H9 (cell line): ENCODE data around the gene COG4. TPM values are rescaled to one million over a fixed set of nuclear protein-coding genes. Genes with fewer than 3 reads are reported as not detected.

Experiments
- DNase-seq: peaks from one replicate; pipeline ENCODE4 v3.0.0-alpha.2; 2017
- H2AFZ ChIP-seq: one replicate; pipeline ENCODE4 v1.6.1; 2013; ENCODE audit warnings: mild to moderate bottlenecking, low read length, control low read depth, moderate library complexity
- H2AK5ac ChIP-seq: 2 replicates; pipeline ENCODE4 v1.6.1; 2013; ENCODE audit warnings: low read length, control low read depth, mixed read lengths; ENCODE audit not compliant: insufficient read length
- H2BK120ac ChIP-seq: one replicate; pipeline ENCODE4 v1.6.1; 2013; ENCODE audit warnings: low read depth, mild to moderate bottlenecking, low read length, control low read depth, inconsistent platforms; ENCODE audit not compliant: poor library complexity, severe bottlenecking
- H2BK12ac ChIP-seq: 2 replicates; pipeline ENCODE4 v1.6.1; 2013; ENCODE audit warnings: low read length, control low read depth, mixed read lengths, low read depth; ENCODE audit not compliant: insufficient read length
- H2BK15ac ChIP-seq: 2 replicates; pipeline ENCODE4 v1.6.1; 2013; ENCODE audit warnings: low read depth, low read length, control low read depth
- H2BK20ac ChIP-seq: one replicate; pipeline ENCODE4 v1.6.1; 2013; ENCODE audit warnings: low read depth, mild to moderate bottlenecking, low read length, control low read depth, inconsistent platforms; ENCODE audit not compliant: poor library complexity, severe bottlenecking
- H2BK5ac ChIP-seq: 2 replicates; pipeline ENCODE4 v1.6.1; 2013; ENCODE audit warnings: low read length, control low read depth, mixed read lengths; ENCODE audit not compliant: insufficient read length
- H3K14ac ChIP-seq: 2 replicates; pipeline ENCODE4 v1.6.1; 2013; ENCODE audit warnings: low read length, control low read depth; ENCODE audit not compliant: insufficient read depth
- H3K18ac ChIP-seq: 2 replicates; pipeline ENCODE4 v1.6.1; 2013; ENCODE audit warnings: low read depth, mild to moderate bottlenecking, mixed read lengths, low read length, control low read depth; ENCODE audit not compliant: insufficient read length
- H3K23ac ChIP-seq: 2 replicates; pipeline ENCODE4 v1.6.1; 2013; ENCODE audit warnings: low read length, control low read depth, mixed read lengths, low read depth; ENCODE audit not compliant: insufficient read length
- H3K23me2 ChIP-seq: 2 replicates; pipeline ENCODE4 v1.6.1; 2013; ENCODE audit warnings: low read depth, mild to moderate bottlenecking, mixed read lengths, low read length, control low read depth; ENCODE audit not compliant: insufficient read length, poor library complexity, severe bottlenecking
- H3K27ac ChIP-seq: 2 replicates; pipeline ENCODE4 v1.5.1; 2013; ENCODE audit warnings: low read length, control low read depth, mixed read lengths, low read depth; ENCODE audit not compliant: insufficient read length
- H3K27me3 ChIP-seq: 2 replicates; pipeline ENCODE4 v1.6.1; 2013; ENCODE audit warnings: low read length, control low read depth, inconsistent platforms; ENCODE audit not compliant: insufficient read depth
- H3K4ac ChIP-seq: 2 replicates; pipeline ENCODE4 v1.6.1; 2013; ENCODE audit warnings: low read depth, mild to moderate bottlenecking, control low read depth, inconsistent platforms, low read length, moderate library complexity
- H3K4me1 ChIP-seq: 2 replicates; pipeline ENCODE4 v1.6.1; 2013; ENCODE audit warnings: low read length, control low read depth, inconsistent platforms; ENCODE audit not compliant: insufficient read depth
- H3K4me2 ChIP-seq: 2 replicates; pipeline ENCODE4 v1.6.1; 2013; ENCODE audit warnings: low read length, control low read depth, mixed read lengths; ENCODE audit not compliant: insufficient read length, insufficient read depth
- H3K56ac ChIP-seq: 2 replicates; pipeline ENCODE4 v1.6.1; 2013; ENCODE audit warnings: low read depth, mild to moderate bottlenecking, mixed read lengths, low read length, control low read depth; ENCODE audit not compliant: insufficient read length
- H3K79me1 ChIP-seq: 2 replicates; pipeline ENCODE4 v1.6.1; 2013; ENCODE audit warnings: low read depth, mild to moderate bottlenecking, moderate library complexity, low read length, control low read depth, inconsistent platforms; ENCODE audit not compliant: insufficient read depth, poor library complexity, severe bottlenecking
- H3K79me2 ChIP-seq: 2 replicates; pipeline ENCODE4 v1.6.1; 2013; ENCODE audit warnings: low read length, control low read depth, inconsistent platforms; ENCODE audit not compliant: insufficient read depth
- H3K9ac ChIP-seq: 2 replicates; pipeline ENCODE4 v1.6.1; 2013; ENCODE audit warnings: low read length, control low read depth, mixed read lengths; ENCODE audit not compliant: insufficient read length; ENCODE audit errors: extremely low read depth
- H3K9me3 ChIP-seq: one replicate; pipeline ENCODE4 v1.6.1; 2013; ENCODE audit warnings: low read depth, low read length, inconsistent platforms; ENCODE audit not compliant: control insufficient read depth
- H3T11ph ChIP-seq: one replicate; pipeline ENCODE4 v1.6.1; 2013; ENCODE audit warnings: mild to moderate bottlenecking, low read length, control low read depth, inconsistent platforms
- H4K20me1 ChIP-seq: one replicate; pipeline ENCODE4 v1.6.1; 2013; ENCODE audit not compliant: control insufficient read depth, insufficient read length, insufficient read depth
- H4K5ac ChIP-seq: 2 replicates; pipeline ENCODE4 v1.6.1; 2013; ENCODE audit warnings: low read depth, mild to moderate bottlenecking, mixed read lengths, low read length, control low read depth; ENCODE audit not compliant: insufficient read length
- H4K8ac ChIP-seq: replicated peaks from 2 replicates; pipeline ENCODE4 v1.6.1; 2013; ENCODE audit warnings: low read length, control low read depth, mixed read lengths, low read depth; ENCODE audit not compliant: insufficient read length
- H4K91ac ChIP-seq: 2 replicates; pipeline ENCODE4 v1.6.1; 2013; ENCODE audit warnings: low read depth, mild to moderate bottlenecking, moderate library complexity, mixed read lengths, low read length, control low read depth; ENCODE audit not compliant: insufficient read length
- H3K27ac Mint-ChIP-seq, 3 experiments: 2 replicates in 2 of 3; 3 replicates in 1 of 3; pipeline ENCODE4 v1.8.0; 2020 to 2021; ENCODE audit warnings: mixed read lengths in 3 of 3, mild to moderate bottlenecking in 1 of 3, moderate library complexity in 1 of 3
- H3K27me3 Mint-ChIP-seq: 2 replicates; pipeline ENCODE4 v1.8.0; 2021; ENCODE audit warnings: low read depth, mild to moderate bottlenecking, moderate library complexity, mixed read lengths
- H3K36me3 Mint-ChIP-seq, 3 experiments: 2 replicates in 2 of 3; 3 replicates in 1 of 3; pipeline ENCODE4 v1.8.0; 2020 to 2021; ENCODE audit warnings: low read depth in 3 of 3, mixed read lengths in 3 of 3; ENCODE audit not compliant: insufficient read depth in 1 of 3
- H3K4me1 Mint-ChIP-seq, 2 experiments: 2 replicates each; pipeline ENCODE4 v1.8.0; 2020; ENCODE audit warnings: mixed read lengths in 2 of 2
- H3K4me3 Mint-ChIP-seq, 2 experiments: 2 replicates in 1 of 2; 3 replicates in 1 of 2; pipeline ENCODE4 v1.8.0; 2020 to 2021; ENCODE audit warnings: mild to moderate bottlenecking in 2 of 2, mixed read lengths in 2 of 2, moderate library complexity in 1 of 2
- H3K9me3 Mint-ChIP-seq, 2 experiments: 2 replicates in 1 of 2; 3 replicates in 1 of 2; pipeline ENCODE4 v1.8.0; 2020; ENCODE audit warnings: mild to moderate bottlenecking in 2 of 2, mixed read lengths in 2 of 2, moderate library complexity in 1 of 2
- WGBS: extraction: QIAGEN DNeasy Blood & Tissue Kit; methylation state at CpG from one replicate; pipeline ENCODE4 v1.1.7; 2013; ENCODE audit warnings: missing lambda C conversion rate, low lambda C conversion rate, mixed read lengths; ENCODE audit not compliant: insufficient read length; ENCODE audit errors: extremely low coverage; 5-methylcytosine and 5-hydroxymethylcytosine counted together
- total RNA-seq: library from RNA; stranded (reverse); gene quantifications from 2 replicates; pipeline ENCODE4 v1.2.1, GENCODE V29; 2021
- TF ChIP-seq, protein P1 (sequence below): fragments of 200-600 bp; sonication (generic); conservative IDR thresholded peaks from 3 replicates; pipeline ENCODE4 v1.8.0; 2021; ENCODE audit warnings: antibody characterized with exemption, mild to moderate bottlenecking

The COG4 gene
- total RNA-seq, 1 experiment from 2014 or later, result 51.9 TPM

- Histone ChIP-seq H2BK120ac (no peak overlapping the region), H2BK20ac (no peak overlapping the region), H3K27ac (no peak overlapping the region), H3K4me2 (no peak overlapping the region), H2BK12ac (no peak overlapping the region), H3K79me2 (no peaks in the 10 kb centered on the region), H3K56ac (no peak overlapping the region), H4K20me1 (no peaks in the 10 kb centered on the region), H3T11ph (no peak overlapping the region), H3K79me1 (no peaks in the 10 kb centered on the region), H4K91ac (no peak overlapping the region), H3K27me3 (no peaks in the 10 kb centered on the region), H2BK5ac (no peak overlapping the region), H3K9me3 (no peaks in the 10 kb centered on the region), H2AK5ac (no peak overlapping the region), H3K23ac (no peak overlapping the region), H3K4ac (no peak overlapping the region), H3K9ac (no peak overlapping the region), H4K5ac (no peak overlapping the region), H3K18ac (no peak overlapping the region), H3K23me2 (no peaks in the 10 kb centered on the region), H3K14ac (no peak overlapping the region), H2AFZ (no peak overlapping the region), H4K8ac (no peak overlapping the region), H2BK15ac (no peak overlapping the region), H3K4me1 (no peaks in the 10 kb centered on the region)
- H3K36me3 Mint-ChIP-seq, result peaks cover 13 to 71% (median 66%) of the 10 kb centered on the region in 3 experiments; a peak in 6 of 7 replicates
- no peak overlapping the region for H3K27ac Mint-ChIP-seq
- TF ChIP-seq, protein P1, sequence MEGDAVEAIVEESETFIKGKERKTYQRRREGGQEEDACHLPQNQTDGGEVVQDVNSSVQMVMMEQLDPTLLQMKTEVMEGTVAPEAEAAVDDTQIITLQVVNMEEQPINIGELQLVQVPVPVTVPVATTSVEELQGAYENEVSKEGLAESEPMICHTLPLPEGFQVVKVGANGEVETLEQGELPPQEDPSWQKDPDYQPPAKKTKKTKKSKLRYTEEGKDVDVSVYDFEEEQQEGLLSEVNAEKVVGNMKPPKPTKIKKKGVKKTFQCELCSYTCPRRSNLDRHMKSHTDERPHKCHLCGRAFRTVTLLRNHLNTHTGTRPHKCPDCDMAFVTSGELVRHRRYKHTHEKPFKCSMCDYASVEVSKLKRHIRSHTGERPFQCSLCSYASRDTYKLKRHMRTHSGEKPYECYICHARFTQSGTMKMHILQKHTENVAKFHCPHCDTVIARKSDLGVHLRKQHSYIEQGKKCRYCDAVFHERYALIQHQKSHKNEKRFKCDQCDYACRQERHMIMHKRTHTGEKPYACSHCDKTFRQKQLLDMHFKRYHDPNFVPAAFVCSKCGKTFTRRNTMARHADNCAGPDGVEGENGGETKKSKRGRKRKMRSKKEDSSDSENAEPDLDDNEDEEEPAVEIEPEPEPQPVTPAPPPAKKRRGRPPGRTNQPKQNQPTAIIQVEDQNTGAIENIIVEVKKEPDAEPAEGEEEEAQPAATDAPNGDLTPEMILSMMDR, result no peak
- H3K9me3 Mint-ChIP-seq, result no peaks in the 10 kb centered on the region
- no peaks in the 10 kb centered on the region for H3K27me3 Mint-ChIP-seq
- H3K4me1 Mint-ChIP-seq, result no peaks in the 10 kb centered on the region
- no CpG with 5 or more reads among the region's 5 CpGs for WGBS
- H3K4me3 Mint-ChIP-seq, result no peak overlapping the region
- DNase-seq, result no peak
Observed at GRCh38 chr16:70512456-70512855, 10.9 kb downstream of the COG4 start.
